Effector memory CD4-positive, alpha-beta T cell (primary cell): ENCODE data around the gene TMPRSS3.

Experiments used
- DNase-seq, 3 donors: peaks; one replicate each; pipeline ENCODE4 v3.0.0-alpha.2; 2020
- H3K27ac ChIP-seq: 2 replicates; pipeline ENCODE4 v1.7.0; 2013; ENCODE audit warnings: mild to moderate bottlenecking, low read length, moderate library complexity; ENCODE audit not compliant: insufficient read depth, poor library complexity, severe bottlenecking
- H3K27me3 ChIP-seq: replicated peaks from 2 replicates; pipeline ENCODE4 v1.7.0; 2013; ENCODE audit warnings: mild to moderate bottlenecking, low read length; ENCODE audit not compliant: insufficient read depth, control insufficient read depth, poor library complexity, severe bottlenecking
- H3K36me3 ChIP-seq: 2 replicates; pipeline ENCODE4 v1.7.0; 2013; ENCODE audit warnings: mild to moderate bottlenecking, low read length, moderate library complexity; ENCODE audit not compliant: control insufficient read depth, insufficient read depth
- H3K4me1 ChIP-seq: 2 replicates; pipeline ENCODE4 v1.7.0; 2013; ENCODE audit warnings: low read length, mild to moderate bottlenecking; ENCODE audit not compliant: control insufficient read depth, insufficient read depth, poor library complexity, severe bottlenecking
- H3K4me3 ChIP-seq: 2 replicates; pipeline ENCODE4 v1.7.0; 2013; ENCODE audit warnings: low read length, low read depth, mild to moderate bottlenecking; ENCODE audit not compliant: insufficient read depth, poor library complexity, severe bottlenecking
- H3K9me3 ChIP-seq: 2 replicates; pipeline ENCODE4 v1.7.0; 2013; ENCODE audit warnings: mild to moderate bottlenecking, low read length, moderate library complexity; ENCODE audit not compliant: control insufficient read depth

Gene TMPRSS3

DNA sequence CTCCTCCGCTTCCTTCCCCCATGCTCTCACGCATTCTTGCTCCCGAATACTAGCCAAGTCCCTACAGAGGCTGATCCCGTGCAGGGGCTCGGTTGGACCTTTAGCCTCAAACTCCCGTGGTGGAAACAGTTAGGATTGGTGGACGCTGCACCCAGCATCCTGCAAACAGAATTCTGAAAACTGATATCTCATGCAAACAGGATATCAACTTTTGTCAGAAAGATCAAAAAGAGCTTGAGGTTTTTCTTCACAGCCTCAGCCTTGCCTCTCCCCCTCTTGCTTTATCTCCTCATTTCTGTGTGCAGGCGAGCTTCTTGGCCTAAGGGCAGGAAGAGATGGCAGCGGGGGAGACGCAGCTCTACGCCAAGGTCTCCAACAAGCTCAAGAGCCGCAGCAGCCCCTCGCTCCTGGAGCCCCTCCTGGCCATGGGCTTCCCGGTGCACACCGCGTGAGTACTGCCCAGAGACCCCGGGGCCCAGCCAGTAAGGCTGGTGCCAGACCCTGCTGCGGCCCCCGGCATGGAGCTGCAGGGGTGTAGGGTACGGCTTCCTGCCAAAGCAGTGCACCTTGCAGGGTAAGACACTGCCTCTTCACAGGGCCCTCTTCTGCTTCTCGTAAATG, 7.9 kb upstream of the TMPRSS3 start, which contains the start of gene UBASH3A:
Gene UBASH3A, plus strand, starts transcription at position 292 of the 621 bp plus-strand sequence. Its CDS starts 44 bp downstream, at position 336.
- no peaks in the 10 kb centered on the region for H3K9me3 ChIP-seq
- DNase-seq = peak in 1 of 3 donors; percentile 44
- peaks cover 14% of the 10 kb centered on the region for H3K36me3 ChIP-seq
- peaks cover 45% of the 10 kb centered on the region for H3K4me1 ChIP-seq
- peak within 1 kb of the TSS; percentile 55 for H3K4me3 ChIP-seq
- peak within 1 kb of the TSS; percentile 86 for H3K27ac ChIP-seq
- H3K27me3 ChIP-seq = no peaks in the 10 kb centered on the region

GRCh38 chr21:42401820-42402251, 6.0 kb upstream of the TMPRSS3 start:
- no peak for DNase-seq
- H3K4me1 ChIP-seq = peaks cover 35% of the 10 kb centered on the region
- peak overlapping the region; percentile 19 for H3K27ac ChIP-seq
- H3K4me3 ChIP-seq = no peak overlapping the region
- H3K36me3 ChIP-seq = no peaks in the 10 kb centered on the region
- no peaks in the 10 kb centered on the region for H3K9me3 ChIP-seq
- no peaks in the 10 kb centered on the region for H3K27me3 ChIP-seq

DNA sequence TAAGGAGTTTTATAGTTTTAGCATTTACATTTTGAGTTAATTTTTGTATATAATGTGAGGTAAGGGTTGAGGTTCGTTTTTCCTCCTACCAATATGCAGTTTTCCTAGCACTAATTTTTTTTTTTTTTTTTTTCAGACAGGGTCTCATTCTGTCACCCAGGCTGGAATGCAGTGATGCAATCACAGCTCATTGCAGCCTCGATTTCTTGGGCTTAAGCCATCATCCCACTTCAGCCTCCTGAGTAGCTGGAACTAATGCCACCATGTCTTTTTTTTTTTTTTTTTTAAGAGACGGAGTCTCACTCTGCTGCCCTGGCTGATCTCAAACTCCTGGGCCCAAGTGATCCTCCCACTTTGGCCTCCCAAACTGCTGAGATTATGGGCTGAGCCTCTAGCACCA, 5.3 kb upstream of the TMPRSS3 start:
- H3K9me3 ChIP-seq = no peaks in the 10 kb centered on the region
- H3K4me3 ChIP-seq = no peak overlapping the region
- no peaks in the 10 kb centered on the region for H3K27me3 ChIP-seq
- peaks cover 30% of the 10 kb centered on the region for H3K4me1 ChIP-seq
- no peaks in the 10 kb centered on the region for H3K36me3 ChIP-seq
- H3K27ac ChIP-seq = peak overlapping the region; percentile 15
- DNase-seq = no peak

GRCh38 chr21:42400525-42400924, 4.7 kb upstream of the TMPRSS3 start:
- no peak for DNase-seq
- H3K9me3 ChIP-seq = no peaks in the 10 kb centered on the region
- H3K36me3 ChIP-seq = no peaks in the 10 kb centered on the region
- H3K4me3 ChIP-seq = no peak overlapping the region
- H3K27ac ChIP-seq = peak overlapping the region; percentile 31
- H3K27me3 ChIP-seq = no peaks in the 10 kb centered on the region
- peaks cover 30% of the 10 kb centered on the region for H3K4me1 ChIP-seq

GRCh38 chr21:42398436-42399028, 2.7 kb upstream of the TMPRSS3 start:
- H3K9me3 ChIP-seq = no peaks in the 10 kb centered on the region
- no peak for DNase-seq
- H3K4me3 ChIP-seq = no peak overlapping the region
- no peaks in the 10 kb centered on the region for H3K27me3 ChIP-seq
- H3K4me1 ChIP-seq = peaks cover 26% of the 10 kb centered on the region
- no peaks in the 10 kb centered on the region for H3K36me3 ChIP-seq
- H3K27ac ChIP-seq = peak overlapping the region; percentile 18

- Histone ChIP-seq H3K27me3 (no peaks in the 10 kb centered on the region), H3K9me3 (no peaks in the 10 kb centered on the region), H3K4me1 (peaks cover 21% of the 10 kb centered on the region), H3K4me3 (no peak overlapping the region), H3K27ac (peak overlapping the region; percentile 18), H3K36me3 (no peaks in the 10 kb centered on the region)
- DNase-seq = no peak
Measured at GRCh38 chr21:42397746-42398394, 2.0 kb upstream of the TMPRSS3 start.

DNA sequence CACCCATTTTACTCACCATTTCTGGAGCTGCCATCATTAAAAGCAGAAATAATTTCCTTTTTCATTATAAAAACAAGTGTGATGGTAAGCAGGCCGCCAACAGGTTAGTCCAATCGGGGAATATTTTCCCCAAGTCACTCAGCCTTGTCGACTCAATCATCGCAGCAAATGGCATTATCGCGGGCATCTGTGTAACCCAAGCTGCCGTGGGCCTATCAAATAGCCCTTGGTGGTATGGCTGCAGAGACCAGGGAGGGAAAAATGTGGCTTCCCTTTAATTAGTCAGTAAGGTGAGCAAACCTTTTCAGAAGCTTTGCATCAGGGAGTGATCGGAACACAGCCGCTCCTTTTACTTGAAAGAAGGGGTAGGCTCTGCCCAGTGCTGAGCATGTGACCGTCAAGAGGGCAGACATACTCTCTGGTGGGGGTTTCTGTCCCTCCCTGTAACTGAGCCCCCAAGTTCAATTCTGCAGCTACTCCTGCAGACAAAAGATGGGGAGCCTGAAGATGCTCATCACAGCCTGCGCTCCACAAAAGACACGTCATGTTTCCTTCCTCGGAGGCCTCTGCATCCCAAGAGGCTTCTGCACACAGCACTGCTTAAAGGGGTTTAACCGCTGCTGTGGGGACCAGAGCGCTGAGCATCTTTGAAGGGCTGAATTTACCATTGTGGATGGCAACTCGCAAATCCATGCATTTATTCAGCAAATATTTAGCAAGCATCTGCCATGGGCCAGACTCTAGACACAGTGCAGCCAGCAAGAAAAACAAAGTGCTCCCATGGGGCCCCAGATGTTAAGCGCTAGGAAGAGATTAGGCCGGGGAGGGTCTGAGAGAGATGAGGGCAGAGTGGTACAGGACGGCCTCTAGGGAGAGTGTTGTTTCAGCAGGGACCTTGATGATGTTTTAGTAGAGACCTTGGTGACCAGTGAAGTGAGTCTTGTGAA, 1.2 kb upstream of the TMPRSS3 start:
- no peak for DNase-seq
- Histone ChIP-seq H3K4me3 (no peak overlapping the region), H3K27me3 (no peaks in the 10 kb centered on the region), H3K4me1 (peaks cover 22% of the 10 kb centered on the region), H3K27ac (no peak overlapping the region), H3K36me3 (no peaks in the 10 kb centered on the region), H3K9me3 (no peaks in the 10 kb centered on the region)

DNA sequence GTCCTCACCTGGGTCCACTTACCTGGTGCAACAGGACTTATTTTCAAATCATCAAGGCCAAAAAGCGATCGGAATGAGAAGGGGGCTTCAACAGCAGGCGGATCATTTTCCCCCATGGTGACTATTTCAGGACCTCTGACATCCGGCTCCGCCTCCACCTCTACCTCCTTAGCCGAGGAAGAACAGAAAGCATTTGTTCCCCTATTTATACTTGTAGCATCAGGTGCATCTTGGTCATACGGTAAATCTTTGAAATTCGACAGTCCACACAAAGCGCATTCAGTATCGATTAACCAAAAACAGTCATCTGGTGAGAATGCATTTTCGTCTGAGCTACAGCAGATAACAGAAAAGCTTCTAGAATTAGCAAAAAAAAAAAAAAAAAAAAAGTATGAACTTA, 550 bp downstream of the TMPRSS3 start:
- Histone ChIP-seq H3K27me3 (no peaks in the 10 kb centered on the region), H3K27ac (no peak overlapping the region), H3K4me1 (peaks cover 20% of the 10 kb centered on the region), H3K9me3 (no peaks in the 10 kb centered on the region), H3K36me3 (no peaks in the 10 kb centered on the region), H3K4me3 (no peak overlapping the region)
- no peak for DNase-seq

DNA sequence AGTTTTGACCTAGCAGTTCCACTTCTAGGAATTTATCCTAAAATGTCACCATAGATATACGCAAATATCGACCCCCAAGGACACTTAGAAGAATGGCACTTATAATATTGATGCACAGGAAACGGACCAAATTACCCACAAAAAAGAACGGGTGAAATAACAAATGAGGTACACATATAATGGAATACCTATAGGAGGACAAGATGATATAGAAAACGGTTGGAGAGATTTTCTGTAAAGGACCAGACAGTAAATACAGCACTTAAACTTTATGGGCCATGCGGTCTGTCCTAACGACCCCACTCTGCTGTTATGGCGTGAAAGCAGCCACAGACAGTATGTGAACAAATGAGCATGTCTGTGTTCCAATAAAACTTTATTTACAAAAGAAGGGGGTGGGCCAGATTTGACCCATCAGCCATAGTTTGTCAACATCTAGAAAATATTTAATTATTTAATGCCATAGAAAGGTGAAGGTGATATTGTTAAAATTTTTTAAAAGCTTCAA, 2.4 kb downstream of the TMPRSS3 start:
- H3K4me1 ChIP-seq = peaks cover 18% of the 10 kb centered on the region
- no peak overlapping the region for H3K4me3 ChIP-seq
- H3K27ac ChIP-seq = no peak overlapping the region
- H3K27me3 ChIP-seq = no peaks in the 10 kb centered on the region
- no peaks in the 10 kb centered on the region for H3K9me3 ChIP-seq
- DNase-seq = no peak
- H3K36me3 ChIP-seq = no peaks in the 10 kb centered on the region
